ENCODE measurements around the gene CLSTN3. TPM values are rescaled to one million over a fixed set of nuclear protein-coding genes. Genes with fewer than 3 reads are reported as not detected.

Gene CLSTN3
- total and polyA plus RNA-seq, 2 donors (not counting 1 experiment from before 2014, with no cell fraction given): 31.7 to 36.5 TPM

DNA sequence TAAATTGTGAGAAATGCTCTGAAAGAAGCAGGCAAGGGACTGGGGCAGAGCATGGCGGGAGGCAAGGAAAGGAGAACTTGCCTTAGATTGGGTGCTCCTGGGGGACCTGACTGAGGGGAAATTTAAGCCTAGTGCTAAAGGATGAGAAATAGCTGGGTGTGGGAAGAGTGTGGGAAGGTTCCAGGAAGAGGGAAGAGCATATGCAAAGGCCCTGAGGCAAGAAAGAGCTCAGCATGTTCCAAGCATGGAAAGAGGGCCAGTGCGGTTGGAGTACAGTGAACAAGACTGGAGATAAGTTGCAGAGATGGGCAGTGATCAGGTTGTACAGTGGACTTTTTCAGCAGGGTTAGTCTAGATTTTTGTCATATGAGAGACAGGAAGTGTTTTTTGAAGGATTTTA lies 9.0 kb downstream of the CLSTN3 start:
- Histone ChIP-seq H3K27ac (ENCODE audit: low read length in 2 of 2) (no peak overlapping the region), H3K4me3 (ENCODE audit: control extremely low read depth in 1 of 5, extremely low read depth in 1 of 5, insufficient read depth in 1 of 5, low read depth in 2 of 5, low read length in 4 of 5) (no peak overlapping the region), H3K4me2 (replicated peaks; ENCODE audit: low read depth, low read length, poor library complexity, severe bottlenecking) (no peak overlapping the region), H2AFZ (ENCODE audit: insufficient read depth, low read depth, low read length, poor library complexity, severe bottlenecking) (no peak overlapping the region), H3K4me1 (ENCODE audit: control insufficient read depth in 2 of 2, insufficient read depth in 2 of 2, low read length in 2 of 2) (no peaks in the 10 kb centered on the region), H3K79me2 (ENCODE audit: control insufficient read depth, insufficient read depth, low read length) (no peaks in the 10 kb centered on the region), H3K27me3 (replicated peaks in 1 of 4; ENCODE audit: control extremely low read depth in 1 of 4, control insufficient read depth in 3 of 4, insufficient read depth in 4 of 4, low read length in 3 of 4) (no peaks in the 10 kb centered on the region), H3K9ac (ENCODE audit: low read length) (no peak overlapping the region), H4K20me1 (ENCODE audit: control insufficient read depth, insufficient read depth, low read length, poor library complexity, severe bottlenecking) (no peaks in the 10 kb centered on the region), H3K36me3 (replicated peaks in 1 of 2; ENCODE audit: control extremely low read depth in 1 of 2, control insufficient read depth in 1 of 2, extremely low read depth in 1 of 2, insufficient read depth in 2 of 2, low read length in 1 of 2) (peaks cover 0 to 30% of the 10 kb centered on the region in 2 experiments), H3K9me3 (ENCODE audit: control extremely low read depth in 1 of 3, control insufficient read depth in 2 of 3, insufficient read depth in 1 of 3, low read length in 2 of 3) (no peaks in the 10 kb centered on the region)
- peaks cover 2% of the 10 kb centered on the region for H3K4me1 Mint-ChIP-seq
- POLR2A ChIA-PET: no interaction called here
- no peak overlapping the region for H3K4me3 Mint-ChIP-seq
- 96% methylated on average over 2 of the region's 2 CpGs for WGBS (ENCODE audit: insufficient coverage)
- H3K27ac Mint-ChIP-seq: no peak overlapping the region
- H3K9me3 Mint-ChIP-seq (ENCODE audit: insufficient read depth): no peaks in the 10 kb centered on the region
- no peaks in the 10 kb centered on the region for H3K27me3 Mint-ChIP-seq
- DNase-seq (no peak), ATAC-seq (ENCODE audit: low read depth) (no peak)
- intact Hi-C loops (cut with micrococcal nuclease): no loop called here
- CTCF ChIA-PET: interaction anchor here (0.7 kb wide), 1 partner anchor 27 kb away, joined by 3 read pairs; no protein-coding TSS in a partner anchor
- no peak for TF ChIP-seq EZH2 (IDR thresholded peaks at IDR 0.05; ENCODE audit: borderline replicate concordance, insufficient read depth, low read depth, low read length, poor library complexity, severe bottlenecking)
- TF ChIP-seq, protein P1, sequence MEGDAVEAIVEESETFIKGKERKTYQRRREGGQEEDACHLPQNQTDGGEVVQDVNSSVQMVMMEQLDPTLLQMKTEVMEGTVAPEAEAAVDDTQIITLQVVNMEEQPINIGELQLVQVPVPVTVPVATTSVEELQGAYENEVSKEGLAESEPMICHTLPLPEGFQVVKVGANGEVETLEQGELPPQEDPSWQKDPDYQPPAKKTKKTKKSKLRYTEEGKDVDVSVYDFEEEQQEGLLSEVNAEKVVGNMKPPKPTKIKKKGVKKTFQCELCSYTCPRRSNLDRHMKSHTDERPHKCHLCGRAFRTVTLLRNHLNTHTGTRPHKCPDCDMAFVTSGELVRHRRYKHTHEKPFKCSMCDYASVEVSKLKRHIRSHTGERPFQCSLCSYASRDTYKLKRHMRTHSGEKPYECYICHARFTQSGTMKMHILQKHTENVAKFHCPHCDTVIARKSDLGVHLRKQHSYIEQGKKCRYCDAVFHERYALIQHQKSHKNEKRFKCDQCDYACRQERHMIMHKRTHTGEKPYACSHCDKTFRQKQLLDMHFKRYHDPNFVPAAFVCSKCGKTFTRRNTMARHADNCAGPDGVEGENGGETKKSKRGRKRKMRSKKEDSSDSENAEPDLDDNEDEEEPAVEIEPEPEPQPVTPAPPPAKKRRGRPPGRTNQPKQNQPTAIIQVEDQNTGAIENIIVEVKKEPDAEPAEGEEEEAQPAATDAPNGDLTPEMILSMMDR (IDR thresholded peaks at IDR 0.05): no peak

DNA sequence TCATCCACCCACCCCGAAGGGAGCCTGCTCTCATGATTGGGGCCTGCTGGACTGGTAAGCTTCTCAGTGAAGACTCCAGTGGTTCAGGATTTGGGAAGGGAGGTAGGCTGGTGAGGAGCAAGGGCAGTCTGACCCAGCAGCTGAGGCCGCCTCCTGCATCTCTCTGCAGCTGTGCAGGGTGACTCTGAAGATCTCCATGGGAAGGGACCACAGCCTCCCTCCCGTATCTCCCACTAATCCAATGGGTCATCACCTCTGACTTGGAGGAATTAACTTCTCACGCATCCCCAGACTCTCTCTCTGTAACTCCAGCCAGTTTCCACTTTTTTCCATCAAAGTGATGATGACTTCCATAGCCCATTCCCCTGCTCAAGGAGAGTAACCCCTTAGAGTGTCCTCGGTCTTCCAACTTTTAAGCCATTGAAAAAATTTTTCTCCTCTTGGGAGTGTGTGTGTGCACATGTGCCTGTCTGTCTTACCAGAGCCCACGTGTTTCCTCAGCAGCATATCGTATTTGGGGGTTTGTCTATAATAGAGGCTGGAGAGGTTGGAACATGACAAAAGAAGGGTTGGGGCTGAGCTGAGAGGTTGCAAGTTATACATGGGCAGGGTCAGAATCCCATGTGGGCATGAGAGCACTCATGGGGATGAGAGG lies 11.3 kb downstream of the CLSTN3 start:
- ChIA-PET POLR2A (interaction anchor here (0.7 kb wide), 1 partner anchor 50 kb away, joined by 4 read pairs; no protein-coding TSS in a partner anchor), CTCF (interaction anchor here (0.6 to 2.0 kb wide), 6 partner anchors 9 to 1776 kb away, joined by 3 to 8 read pairs (median 4); partner anchors contain the start of gene C1RL)
- no peak overlapping the region for H3K4me3 Mint-ChIP-seq
- Histone ChIP-seq H4K20me1 (ENCODE audit: control insufficient read depth, insufficient read depth, low read length, poor library complexity, severe bottlenecking) (no peaks in the 10 kb centered on the region), H3K4me2 (replicated peaks; ENCODE audit: low read depth, low read length, poor library complexity, severe bottlenecking) (no peak overlapping the region), H3K79me2 (ENCODE audit: control insufficient read depth, insufficient read depth, low read length) (no peaks in the 10 kb centered on the region), H3K9ac (ENCODE audit: low read length) (no peak overlapping the region), H2AFZ (ENCODE audit: insufficient read depth, low read depth, low read length, poor library complexity, severe bottlenecking) (no peak overlapping the region), H3K4me1 (ENCODE audit: control insufficient read depth in 2 of 2, insufficient read depth in 2 of 2, low read length in 2 of 2) (no peaks in the 10 kb centered on the region), H3K4me3 (ENCODE audit: control extremely low read depth in 1 of 5, extremely low read depth in 1 of 5, insufficient read depth in 1 of 5, low read depth in 2 of 5, low read length in 4 of 5) (no peak overlapping the region), H3K27me3 (replicated peaks in 1 of 4; ENCODE audit: control extremely low read depth in 1 of 4, control insufficient read depth in 3 of 4, insufficient read depth in 4 of 4, low read length in 3 of 4) (no peaks in the 10 kb centered on the region), H3K36me3 (replicated peaks in 1 of 2; ENCODE audit: control extremely low read depth in 1 of 2, control insufficient read depth in 1 of 2, extremely low read depth in 1 of 2, insufficient read depth in 2 of 2, low read length in 1 of 2) (peaks cover 0 to 26% of the 10 kb centered on the region in 2 experiments), H3K9me3 (ENCODE audit: control extremely low read depth in 1 of 3, control insufficient read depth in 2 of 3, insufficient read depth in 1 of 3, low read length in 2 of 3) (no peaks in the 10 kb centered on the region), H3K27ac (ENCODE audit: low read length in 2 of 2) (no peak overlapping the region)
- H3K4me1 Mint-ChIP-seq: peaks cover 2% of the 10 kb centered on the region
- TF ChIP-seq EZH2 (IDR thresholded peaks at IDR 0.05; ENCODE audit: borderline replicate concordance, insufficient read depth, low read depth, low read length, poor library complexity, severe bottlenecking): no peak
- TF ChIP-seq, protein P1 (IDR thresholded peaks at IDR 0.05): no peak
- no peaks in the 10 kb centered on the region for H3K27me3 Mint-ChIP-seq
- H3K27ac Mint-ChIP-seq: no peak overlapping the region
- H3K9me3 Mint-ChIP-seq (ENCODE audit: insufficient read depth): no peaks in the 10 kb centered on the region
- ATAC-seq (ENCODE audit: low read depth): no peak
- 97% methylated on average over 4 of the region's 7 CpGs for WGBS (ENCODE audit: insufficient coverage)
- intact Hi-C loops (cut with micrococcal nuclease): no loop called here
- no peak for DNase-seq
